HG02678 (cell line): ENCODE measurements around the gene NRXN2.
"Not testable (repeated sequence)": the region's sequence is repeated elsewhere in the genome, so short reads cannot be mapped to it uniquely, and the experiment has no call there.

Experiments
- ATAC-seq: cut with Tn5 transposase; IDR thresholded peaks from one replicate; pipeline ENCODE4 v1.9.1; 2021; ENCODE audit warnings: mild to moderate bottlenecking, moderate library complexity; ENCODE audit not compliant: unreplicated experiment

The NRXN2 gene

DNA sequence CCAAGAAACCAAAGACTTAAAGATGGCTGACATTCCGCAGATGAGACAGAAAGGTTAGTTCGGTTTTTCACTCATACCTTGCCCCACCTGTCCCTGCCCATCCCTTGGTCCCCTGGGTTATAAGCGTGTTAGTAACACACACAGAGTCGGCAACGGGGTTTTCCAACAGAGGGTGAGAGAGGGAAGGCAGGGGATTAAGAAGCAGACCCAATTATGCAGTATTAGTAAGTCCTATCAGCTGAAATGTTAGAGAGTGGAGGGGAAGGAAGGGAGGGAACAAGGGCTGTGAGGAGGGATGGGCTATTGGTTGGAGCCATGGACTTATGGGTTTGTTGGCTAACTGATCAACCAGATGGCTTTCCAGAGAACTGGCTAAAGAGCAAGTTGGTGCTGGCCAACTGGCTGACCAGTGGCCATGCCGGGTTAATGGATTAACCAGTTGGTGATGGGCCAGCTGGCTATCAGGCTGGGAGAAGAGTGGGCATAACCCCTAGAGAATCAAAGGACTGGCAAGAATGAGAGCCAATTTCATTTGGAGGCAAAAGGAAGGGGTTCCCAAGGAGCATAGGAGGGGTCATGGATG, 45.5 kb downstream of the NRXN2 start:
- no peak for ATAC-seq

DNA sequence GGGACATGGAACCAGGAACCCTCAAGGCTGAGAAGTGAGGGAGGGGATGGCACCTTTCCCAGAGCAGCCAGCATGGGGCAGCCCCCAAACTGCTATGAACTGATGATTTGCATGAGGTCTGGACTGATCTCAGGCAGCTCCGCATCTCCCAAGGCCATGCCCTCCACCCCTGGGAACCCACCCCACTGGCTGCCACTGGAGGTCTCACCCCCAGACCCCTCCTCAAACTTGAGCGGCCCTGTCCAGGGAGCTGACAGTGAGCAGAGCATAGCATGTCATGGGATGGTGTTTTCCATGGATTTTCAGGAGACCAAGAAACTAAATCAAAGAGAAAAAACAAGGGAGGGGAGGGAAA, 46.8 kb downstream of the NRXN2 start:
- ATAC-seq, result no peak

DNA sequence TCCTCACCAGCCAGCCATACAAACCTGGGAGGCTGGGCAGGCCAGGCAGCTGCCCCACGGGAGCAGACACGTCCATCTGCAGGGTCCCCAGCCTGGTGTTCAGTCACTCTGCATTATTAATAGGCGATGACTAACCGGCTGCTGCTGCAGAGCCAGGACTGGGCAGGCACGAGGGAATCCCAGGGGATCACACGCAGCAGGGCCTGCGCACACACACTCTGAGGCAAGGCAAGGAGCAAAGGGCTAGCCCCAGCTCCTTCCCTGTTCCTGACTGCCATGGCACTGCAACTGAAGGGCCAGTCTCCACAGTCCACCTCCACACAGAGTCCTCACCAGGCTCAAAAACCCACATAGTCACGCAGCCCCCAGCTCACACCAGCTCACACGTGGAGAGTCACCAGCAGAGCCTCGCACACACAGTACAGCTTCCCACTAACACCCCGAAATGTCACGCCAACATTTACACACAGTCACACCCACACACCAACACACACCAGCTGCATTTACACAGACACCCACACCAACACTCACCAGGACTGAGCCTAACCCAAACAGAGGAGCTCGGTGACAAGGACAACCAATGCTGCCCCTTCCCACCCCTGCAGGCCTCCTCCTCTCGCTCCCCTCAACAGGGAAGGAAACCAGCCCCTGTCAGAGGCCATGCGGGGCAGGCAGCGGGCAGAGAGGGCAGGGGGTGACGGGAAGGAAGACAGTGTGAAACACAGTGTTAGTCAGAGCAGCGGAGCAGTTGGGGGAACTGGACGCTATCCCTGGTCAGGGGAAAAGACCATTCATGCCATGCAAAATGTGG, 47.3 kb downstream of the NRXN2 start:
- ATAC-seq, result no peak

DNA sequence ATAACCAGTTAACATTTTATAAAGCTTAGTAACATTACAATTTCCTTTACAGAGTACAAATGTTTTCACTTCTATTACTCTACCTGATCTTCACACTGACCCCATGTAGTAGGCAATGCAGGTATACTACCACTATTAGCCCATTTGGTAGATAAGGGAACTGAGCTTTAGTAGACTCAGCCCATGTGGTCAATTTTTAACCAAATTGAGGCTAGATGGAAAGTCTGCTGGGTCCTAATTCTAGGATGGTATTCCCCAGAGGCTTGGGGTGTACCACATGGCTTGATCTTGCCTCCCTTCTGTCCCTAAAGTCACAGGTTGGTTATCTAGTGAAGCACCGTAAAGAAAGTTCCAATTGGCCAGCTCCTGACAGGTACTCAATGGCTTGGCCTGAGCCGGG, 48.2 kb downstream of the NRXN2 start:
- peak; percentile 47 for ATAC-seq

DNA sequence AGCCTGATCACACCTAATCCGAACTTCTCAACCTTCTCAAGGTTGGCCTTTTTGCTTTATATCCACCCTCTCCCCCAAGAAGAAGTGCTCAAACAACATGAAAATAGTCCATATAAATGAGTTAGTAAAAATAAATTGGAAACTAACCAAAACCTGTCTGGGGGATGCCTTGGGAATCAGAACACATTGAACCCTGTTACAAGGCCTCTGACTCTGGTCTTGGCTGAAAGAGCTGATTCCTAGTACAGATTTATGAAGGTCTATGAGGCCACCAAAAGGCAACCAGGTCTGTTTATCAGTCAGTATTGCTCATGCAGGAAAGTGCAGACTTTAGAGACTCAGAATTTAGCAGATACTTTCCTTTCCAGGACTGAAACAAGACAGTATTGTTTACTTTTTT, 49.7 kb downstream of the NRXN2 start:
- no peak for ATAC-seq

DNA sequence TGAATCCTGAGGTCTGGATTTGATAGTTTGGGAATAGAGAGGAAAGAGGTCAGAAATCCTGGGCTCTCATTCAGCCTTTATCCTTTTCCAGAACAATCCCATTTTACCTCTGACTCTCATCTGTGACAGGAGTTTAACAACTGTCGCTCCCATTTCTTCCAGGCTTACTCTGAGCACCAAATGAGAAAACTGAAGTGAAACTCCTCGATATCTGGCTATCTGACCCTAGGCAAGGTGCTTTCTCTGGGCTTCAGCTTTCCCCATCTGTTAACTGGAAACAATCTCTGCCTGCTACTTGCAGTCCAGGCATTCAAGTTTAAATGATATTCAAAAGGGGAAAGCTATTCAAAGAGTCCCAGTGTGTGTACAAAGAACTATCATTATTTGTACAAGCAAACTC, 50.1 kb downstream of the NRXN2 start:
- no peak for ATAC-seq

DNA sequence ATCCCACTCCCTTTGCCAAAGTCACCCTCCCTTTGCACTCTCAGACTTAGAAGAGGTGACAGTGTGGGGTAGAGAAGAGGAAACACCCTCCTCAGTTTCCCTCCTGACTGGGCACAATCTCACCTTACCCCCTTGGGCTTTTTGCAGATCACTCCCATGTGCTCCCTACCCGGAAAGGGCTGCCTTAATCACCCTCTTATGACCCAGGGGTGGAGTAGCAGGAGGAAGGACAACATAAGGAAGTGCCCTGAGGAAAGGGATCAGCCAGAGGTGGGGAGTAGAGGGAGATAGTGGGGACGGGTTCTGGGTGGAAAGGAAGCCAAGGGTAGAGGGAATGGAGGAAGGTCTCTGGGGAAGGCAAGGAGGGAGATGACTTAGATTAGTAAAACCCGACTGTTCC, 52.0 kb downstream of the NRXN2 start:
- no peak for ATAC-seq

DNA sequence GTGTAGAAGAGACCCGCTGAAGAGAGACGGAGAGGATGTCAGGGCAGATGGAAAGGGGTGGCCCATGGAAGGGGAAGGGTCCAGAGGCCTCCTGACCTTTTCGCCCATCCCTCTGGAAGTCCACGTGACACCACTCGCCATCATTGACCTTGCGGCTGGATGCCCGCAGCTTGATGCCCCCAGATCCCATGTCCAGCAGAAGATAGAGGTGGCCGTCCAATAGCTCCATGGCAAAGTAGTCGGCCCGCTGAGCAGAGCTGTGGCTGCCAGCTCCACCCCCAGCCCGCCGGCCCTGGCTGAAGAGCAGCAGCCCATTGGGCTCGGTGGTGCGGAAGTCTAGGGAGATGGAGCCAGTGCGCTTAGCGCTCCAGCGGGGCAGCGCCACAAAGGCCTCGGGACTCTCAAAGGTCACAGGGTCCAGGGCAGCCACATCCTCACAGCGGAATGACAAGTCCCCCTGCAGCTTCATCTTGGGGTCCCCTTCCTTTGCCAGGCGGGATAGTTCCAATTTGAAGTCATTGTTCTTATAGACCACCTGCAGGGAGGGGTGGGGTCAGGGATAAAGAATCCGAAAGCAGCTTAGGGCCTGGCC, 55.7 kb downstream of the NRXN2 start:
- ATAC-seq, result no peak

DNA sequence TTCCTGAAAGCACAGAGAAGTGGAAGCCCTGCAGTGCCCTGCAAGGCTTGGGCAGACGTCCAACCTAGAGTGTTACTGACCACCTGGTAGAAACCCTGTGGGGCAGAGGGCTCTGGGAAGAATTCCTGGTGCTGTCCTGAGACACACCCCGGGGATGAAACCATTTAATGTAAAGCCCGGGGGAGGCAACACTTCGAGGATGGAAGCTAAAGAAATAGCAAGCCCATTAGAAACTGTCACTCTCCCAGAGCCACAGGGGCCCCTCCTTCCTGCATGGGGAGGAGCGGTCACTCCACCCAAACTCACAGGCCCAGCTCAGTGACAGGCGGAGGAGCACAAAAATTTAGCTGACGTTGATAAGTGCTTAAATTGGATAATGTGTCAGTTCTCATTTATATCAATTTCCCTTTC, 57.6 kb downstream of the NRXN2 start:
- ATAC-seq, result no peak

DNA sequence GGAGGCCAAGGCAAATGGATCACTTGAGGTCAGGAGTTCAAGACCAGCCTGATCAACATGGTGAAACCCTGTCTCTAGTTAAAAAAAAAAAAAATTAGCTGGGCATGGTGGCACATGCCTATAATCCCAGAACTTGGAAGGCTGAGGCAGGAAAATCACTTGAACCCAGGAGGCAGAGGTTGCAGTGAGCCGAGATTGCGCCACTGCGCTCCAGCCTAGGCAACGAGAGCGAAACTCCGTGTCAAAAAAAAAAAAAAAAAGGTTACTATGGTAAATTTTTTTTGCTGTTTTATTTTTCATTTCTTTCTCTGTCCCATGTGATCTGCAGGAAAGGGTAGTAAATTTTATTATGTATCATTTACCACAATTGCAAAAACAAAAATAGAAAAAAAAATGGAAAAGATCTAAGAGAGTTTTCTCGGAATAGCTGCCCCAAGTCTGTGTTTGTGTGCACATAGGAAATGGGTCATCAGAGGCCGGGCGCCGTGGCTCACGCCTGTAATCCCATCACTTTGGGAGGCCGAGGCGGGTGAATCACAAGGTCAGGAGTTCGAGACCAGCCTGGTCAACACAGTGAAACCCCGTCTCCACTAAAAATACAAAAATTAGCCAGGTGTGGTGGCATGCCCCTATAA, 58.6 kb downstream of the NRXN2 start:
- ATAC-seq, result not testable (repeated sequence)

DNA sequence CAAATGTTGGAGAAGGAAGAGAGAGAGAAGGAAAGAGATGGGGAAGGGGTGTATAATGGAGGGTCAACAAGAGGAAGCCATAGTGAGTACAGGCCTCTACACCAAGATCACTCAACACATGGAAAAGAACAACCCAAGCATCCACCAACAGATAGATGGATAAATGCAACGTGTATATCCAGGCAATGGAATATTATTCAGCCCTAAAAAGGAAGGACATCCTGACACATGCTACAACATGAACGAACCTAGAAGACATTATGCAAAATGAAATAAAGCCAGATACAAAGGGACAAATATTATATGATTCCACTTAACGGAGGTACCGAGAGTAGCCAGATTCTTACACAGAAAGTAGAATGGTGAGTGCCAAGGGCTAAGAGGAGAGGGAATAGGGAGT, 59.3 kb downstream of the NRXN2 start:
- no peak for ATAC-seq

DNA sequence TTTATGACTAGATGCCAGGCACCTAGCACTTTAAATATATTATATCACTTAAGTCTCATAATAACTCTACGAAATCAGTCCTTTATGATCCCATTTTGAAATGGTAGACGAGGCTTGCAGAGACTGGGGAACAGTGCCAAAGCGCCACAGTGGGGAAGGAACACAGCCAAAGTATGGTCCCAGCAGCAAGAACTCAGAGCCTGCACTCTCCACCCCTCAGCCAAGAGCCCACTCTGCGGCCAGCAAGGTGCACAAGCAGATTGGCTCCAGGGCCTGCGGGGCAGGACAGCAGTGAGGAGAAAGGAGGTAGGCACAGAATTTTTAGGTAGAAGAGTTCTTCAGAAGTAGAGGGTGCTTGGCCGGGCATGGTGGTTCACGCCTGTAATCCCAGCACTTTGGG, 61.4 kb downstream of the NRXN2 start:
- ATAC-seq, result no peak

DNA sequence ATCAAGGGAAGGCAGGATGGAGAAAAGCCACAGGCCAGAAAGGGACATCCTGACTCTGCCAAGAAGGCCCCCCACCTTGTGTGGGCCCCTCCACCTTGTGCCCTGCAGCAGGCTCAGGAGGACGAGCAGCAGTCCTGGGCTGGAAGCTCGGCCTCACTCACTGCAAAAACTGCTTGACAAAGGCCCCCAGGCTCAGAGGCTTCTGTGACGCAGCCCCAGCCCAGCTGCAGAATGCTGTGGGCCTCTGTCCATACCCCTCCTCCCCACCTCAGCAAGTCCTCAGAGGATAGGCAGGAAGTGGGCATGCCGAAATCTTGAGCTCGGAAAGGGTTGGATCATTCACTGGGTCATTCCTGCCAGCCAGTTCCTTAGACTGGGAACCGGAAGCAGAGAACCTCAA, 61.9 kb downstream of the NRXN2 start:
- ATAC-seq, result no peak

DNA sequence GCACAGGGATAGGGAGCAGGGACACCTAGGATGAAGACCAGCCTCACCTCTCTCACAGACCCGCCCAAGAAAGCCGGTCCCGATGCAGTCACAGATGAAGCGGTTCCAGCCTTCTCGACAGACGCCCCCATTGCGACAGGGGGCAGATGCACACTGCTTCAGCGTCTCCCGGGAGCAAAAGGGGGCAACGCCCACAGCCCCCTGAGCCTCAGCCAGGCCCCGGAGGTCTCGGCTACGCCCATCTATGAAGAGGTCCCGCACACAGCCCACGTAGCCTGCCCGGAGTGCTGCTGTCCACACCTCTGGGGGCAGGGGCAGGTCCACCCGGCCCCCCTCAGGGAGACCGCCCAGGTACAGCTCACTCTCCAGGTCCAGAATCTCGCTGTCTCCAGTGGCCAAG, 62.3 kb downstream of the NRXN2 start:
- ATAC-seq, result no peak

DNA sequence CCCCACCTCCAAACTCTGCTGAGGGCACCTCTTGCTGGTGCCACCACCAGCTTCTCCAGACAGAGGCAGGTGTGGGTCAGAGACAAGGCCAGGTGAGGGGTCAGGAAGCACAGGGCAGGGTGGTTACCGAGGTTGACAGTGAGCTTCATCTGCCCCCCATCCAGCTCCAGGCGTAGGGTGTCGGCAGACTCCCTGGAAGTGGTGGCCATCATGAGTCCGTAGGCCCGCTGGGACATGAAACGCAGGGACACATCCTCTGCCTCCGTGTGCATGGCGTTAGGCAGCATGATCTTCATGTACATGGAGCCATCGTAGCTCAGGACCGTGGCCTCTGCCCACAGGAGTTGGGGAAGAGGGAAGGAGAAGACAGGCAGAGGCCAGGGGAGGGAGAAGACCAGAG, 62.8 kb downstream of the NRXN2 start:
- no peak for ATAC-seq

DNA sequence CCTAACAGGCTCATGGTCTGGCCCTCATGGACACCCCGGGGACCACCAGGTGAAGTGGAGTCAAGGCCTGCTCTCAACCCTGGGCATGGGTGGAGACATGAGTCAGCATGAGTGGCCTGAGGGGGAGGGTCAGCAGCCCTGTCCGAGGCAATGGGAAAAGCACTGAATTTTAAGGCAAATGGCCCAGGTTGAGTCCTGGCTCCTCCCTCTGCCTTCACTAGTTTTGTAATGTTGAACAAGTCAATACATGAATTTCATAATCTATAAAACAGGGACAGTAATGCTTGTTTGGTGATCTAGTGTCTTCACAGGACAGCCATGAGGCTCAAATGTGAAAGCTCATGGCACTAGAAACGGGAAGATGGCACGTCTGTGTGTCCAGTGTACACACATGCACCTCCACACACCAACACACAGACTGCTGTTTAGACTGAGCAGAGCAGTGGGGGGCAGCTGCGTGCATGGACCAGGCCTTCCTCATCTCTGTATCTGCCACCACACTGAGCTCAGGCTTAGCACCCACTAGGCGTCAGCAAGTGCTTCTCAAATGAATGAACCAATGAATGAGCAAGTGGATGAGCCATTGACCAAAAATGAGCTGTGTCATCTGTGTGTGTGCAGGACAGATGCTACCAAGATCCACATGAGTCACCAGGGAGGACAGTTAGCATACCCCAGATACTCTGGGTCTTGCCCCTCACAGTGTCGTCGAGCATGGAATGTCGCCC, 63.4 kb downstream of the NRXN2 start:
- no peak for ATAC-seq

DNA sequence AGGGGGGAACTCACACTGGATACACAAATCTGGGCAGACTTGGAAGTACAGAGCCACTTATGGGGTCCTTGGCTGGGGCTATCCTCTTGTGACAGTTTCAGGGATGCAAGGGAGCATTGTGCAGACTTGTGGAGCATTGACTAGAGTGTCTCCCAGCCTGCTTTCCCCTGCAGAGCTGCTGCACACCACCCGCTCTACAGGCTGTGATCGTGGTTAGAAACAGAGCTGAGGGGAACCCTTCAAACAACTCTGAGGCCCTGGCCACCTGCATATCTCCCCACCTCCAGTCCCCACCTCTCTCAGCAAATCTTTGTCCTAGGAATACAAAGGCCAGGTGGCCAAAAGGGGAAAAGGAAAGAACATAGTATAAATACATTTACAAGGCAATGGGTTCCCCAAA, 64.7 kb downstream of the NRXN2 start:
- no peak for ATAC-seq

DNA sequence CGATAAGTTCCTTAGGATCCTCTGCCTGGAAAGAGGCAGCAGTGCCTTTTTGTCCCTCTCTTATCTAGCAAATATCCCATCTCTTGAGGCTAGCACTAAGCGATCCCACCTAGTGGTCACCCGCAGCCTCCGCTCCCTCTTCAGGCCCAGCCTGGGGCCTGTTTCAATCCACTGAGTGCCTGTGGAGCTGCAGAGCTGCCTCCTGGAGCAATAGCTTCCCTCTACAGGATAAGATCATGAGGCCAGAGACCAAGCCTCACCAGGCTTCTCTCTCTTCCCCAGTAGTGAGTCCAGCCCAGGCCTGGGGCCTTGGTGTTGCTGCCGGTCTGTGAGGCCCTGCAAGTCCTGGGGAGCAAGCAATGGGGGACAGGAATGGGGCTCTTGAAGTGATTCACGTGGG, 66.1 kb downstream of the NRXN2 start:
- ATAC-seq, result no peak

DNA sequence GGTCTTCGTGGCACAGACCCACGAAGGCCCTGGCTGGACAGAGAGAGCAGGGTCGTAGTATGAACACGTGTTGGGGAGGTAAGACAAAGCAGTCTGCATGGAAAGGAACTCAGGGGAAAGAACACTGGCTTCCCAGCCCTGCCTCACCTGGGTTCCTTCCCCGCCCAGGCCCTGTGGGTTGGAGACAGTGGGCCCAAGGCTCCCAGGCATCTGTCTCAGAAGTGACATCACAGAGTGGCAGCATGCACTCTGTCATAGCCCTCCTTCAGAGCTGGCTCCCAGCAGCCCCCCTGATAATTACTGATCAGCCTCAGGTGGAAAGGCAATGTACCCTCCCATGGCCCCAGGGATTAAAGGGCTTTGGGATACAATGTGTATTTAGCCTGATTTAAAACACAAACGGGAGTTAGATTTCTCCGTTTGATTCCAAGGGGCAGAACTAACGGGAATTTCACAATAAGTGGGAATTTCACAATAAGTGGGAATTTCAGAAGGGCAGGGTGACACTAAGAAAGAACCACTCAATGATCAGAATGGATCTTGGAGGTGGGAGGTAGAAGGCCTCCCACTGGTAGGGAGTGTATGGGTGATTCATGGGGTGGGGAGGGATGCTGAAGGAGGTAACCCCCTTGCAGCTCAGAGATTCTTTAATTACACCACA, 66.9 kb downstream of the NRXN2 start:
- no peak for ATAC-seq

DNA sequence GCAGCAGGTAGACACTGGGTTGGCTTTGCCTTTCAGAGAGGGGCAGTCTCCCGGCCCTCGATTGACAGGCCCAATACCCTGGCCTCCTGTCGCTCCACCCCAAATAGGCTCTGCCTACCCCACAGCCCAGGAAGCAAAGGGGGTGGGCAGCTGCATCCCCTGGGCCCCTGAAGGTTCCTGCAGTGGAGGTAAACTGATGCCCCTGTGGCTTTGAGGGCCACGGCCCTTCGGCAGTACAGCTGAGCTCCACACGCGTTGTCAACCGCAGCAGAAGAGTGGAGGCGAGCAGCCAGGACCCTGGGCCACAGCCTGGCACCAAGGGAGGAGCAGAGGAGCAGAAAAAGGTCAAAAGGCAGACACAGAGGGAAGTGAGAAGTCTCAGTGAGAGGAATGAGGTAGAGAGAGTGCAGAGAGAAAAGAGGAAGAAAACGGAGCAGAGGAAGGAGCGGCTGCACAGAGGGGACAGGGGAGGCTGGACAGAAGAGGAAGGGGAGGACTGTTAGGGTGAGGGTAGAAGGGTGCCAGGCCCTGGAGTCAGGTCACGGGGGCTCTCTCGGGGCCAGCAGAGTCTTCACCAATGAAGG, 67.9 kb downstream of the NRXN2 start:
- ATAC-seq, result no peak

DNA sequence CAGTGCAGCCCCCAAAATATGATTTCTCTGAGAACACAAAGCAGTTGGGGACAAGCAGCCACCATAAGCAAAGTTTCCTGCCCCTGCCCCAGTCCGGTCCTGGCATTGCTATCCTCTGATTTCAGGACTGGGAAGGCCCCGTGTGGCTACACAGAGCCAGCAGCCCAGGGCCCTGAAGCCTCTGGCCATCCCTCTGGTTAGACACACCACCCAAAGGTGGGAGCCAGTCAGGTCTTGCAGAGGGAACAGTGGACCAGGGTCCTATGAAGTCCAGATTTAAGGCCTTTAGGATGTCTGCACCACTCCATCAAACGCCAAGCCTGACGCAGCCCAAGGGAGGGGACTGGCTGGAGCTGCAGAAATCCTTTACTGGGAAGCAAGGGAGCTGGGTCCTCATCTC, 68.6 kb downstream of the NRXN2 start:
- no peak for ATAC-seq
